Mesendoderm (in vitro differentiated cells): ENCODE results near the gene F10.
A peak's percentile ranks its signal among the peaks of the same experiment; 100 is the strongest.

Source experiments
- DNase-seq: peaks from one replicate; pipeline ENCODE4 v3.0.0; 2013
- H2AK5ac ChIP-seq: 2 replicates; pipeline ENCODE4 v1.6.1; 2013; ENCODE audit warnings: low read length, inconsistent platforms
- H2BK120ac ChIP-seq: 2 replicates; pipeline ENCODE4 v1.6.1; 2013; ENCODE audit warnings: low read depth, mild to moderate bottlenecking, low read length, moderate library complexity, mixed read lengths
- H2BK15ac ChIP-seq: replicated peaks from 2 replicates; pipeline ENCODE4 v1.6.1; 2013; ENCODE audit warnings: low read depth, mild to moderate bottlenecking, moderate library complexity
- H2BK5ac ChIP-seq: 2 replicates; pipeline ENCODE4 v1.6.1; 2013; ENCODE audit warnings: low read length, inconsistent platforms
- H3K18ac ChIP-seq: 2 replicates; pipeline ENCODE4 v1.6.1; 2013; ENCODE audit warnings: mild to moderate bottlenecking, low read length, mixed read lengths
- H3K23ac ChIP-seq: one replicate; pipeline ENCODE4 v1.6.1; 2013; ENCODE audit warnings: low read length
- H3K27ac ChIP-seq: 2 replicates; pipeline ENCODE4 v1.5.1; 2013; ENCODE audit warnings: low read depth, mild to moderate bottlenecking, inconsistent platforms, low read length, moderate library complexity
- H3K27me3 ChIP-seq: 2 replicates; pipeline ENCODE4 v1.6.1; 2013; ENCODE audit warnings: low read length, control low read depth, mild to moderate bottlenecking, inconsistent platforms; ENCODE audit not compliant: insufficient read depth, poor library complexity
- H3K36me3 ChIP-seq: 2 replicates; pipeline ENCODE4 v1.6.1; 2013; ENCODE audit warnings: low read length, inconsistent platforms; ENCODE audit not compliant: control insufficient read depth, insufficient read depth
- H3K4ac ChIP-seq: one replicate; pipeline ENCODE4 v1.6.1; 2013; ENCODE audit warnings: low read depth, mild to moderate bottlenecking, low read length, moderate library complexity
- H3K4me1 ChIP-seq: 2 replicates; pipeline ENCODE4 v1.6.1; 2013; ENCODE audit warnings: low read depth, low read length, inconsistent platforms; ENCODE audit not compliant: control insufficient read depth
- H3K4me2 ChIP-seq: 2 replicates; pipeline ENCODE4 v1.6.1; 2013; ENCODE audit warnings: low read length
- H3K4me3 ChIP-seq: 2 replicates; pipeline ENCODE4 v1.5.1; 2013; ENCODE audit warnings: mild to moderate bottlenecking, low read length
- H3K56ac ChIP-seq: one replicate; pipeline ENCODE4 v1.6.1; 2013; ENCODE audit warnings: low read length
- H3K79me1 ChIP-seq: 2 replicates; pipeline ENCODE4 v1.6.1; 2013; ENCODE audit warnings: low read length, inconsistent platforms
- H3K79me2 ChIP-seq: 2 replicates; pipeline ENCODE4 v1.6.1; 2013; ENCODE audit warnings: mild to moderate bottlenecking, low read length; ENCODE audit not compliant: control insufficient read depth, insufficient read depth
- H3K9ac ChIP-seq: 2 replicates; pipeline ENCODE4 v1.6.1; 2013; ENCODE audit warnings: low read length, inconsistent platforms
- H4K5ac ChIP-seq: one replicate; pipeline ENCODE4 v1.6.1; 2013; ENCODE audit warnings: low read length
- H4K8ac ChIP-seq: one replicate; pipeline ENCODE4 v1.6.1; 2013; ENCODE audit warnings: low read depth, mild to moderate bottlenecking, control low read depth, low read length, moderate library complexity
- WGBS: extraction: QIAGEN DNeasy Blood & Tissue Kit; methylation state at CpG from one replicate; pipeline ENCODE4 v1.1.7; 2013; ENCODE audit warnings: low lambda C conversion rate, missing lambda C conversion rate; ENCODE audit not compliant: insufficient coverage; ENCODE audit errors: extremely low coverage; 5-methylcytosine and 5-hydroxymethylcytosine counted together

The F10 gene

DNA sequence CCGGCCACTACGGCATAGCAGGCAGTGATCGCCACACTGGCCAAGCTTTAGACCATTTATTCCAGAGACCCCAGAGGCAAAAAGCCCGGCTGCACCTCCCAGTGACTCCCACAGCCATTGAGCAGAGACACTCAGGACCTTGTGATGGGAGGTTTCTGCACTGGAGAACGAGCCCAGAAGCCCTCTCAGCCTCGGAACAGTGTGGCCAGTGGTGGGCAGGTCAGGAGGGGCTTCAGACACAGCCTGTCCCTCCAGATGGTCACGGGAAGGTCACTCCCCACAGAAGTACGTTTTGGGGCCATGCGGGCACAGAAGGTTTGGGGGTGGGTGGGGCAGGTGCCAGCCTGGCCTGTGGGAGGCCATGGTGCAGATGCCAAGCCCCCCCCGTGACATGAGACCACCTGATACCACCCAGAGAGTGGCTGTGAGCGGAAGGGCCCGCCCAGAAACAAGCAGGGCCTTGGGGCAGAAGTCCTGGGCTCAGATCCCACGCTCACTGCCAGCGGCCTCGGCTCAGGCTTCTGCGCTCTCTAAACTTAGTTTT lies 599 bp upstream of the F10 start:
- Histone ChIP-seq H4K8ac (no peak overlapping the region), H3K18ac (no peak overlapping the region), H3K4me1 (peaks cover 2% of the 10 kb centered on the region), H2BK15ac (no peak overlapping the region), H3K23ac (no peak overlapping the region), H3K27ac (no peak overlapping the region), H3K79me1 (no peaks in the 10 kb centered on the region), H2BK120ac (no peak overlapping the region), H3K4me2 (no peak overlapping the region), H3K27me3 (no peaks in the 10 kb centered on the region), H3K4me3 (no peak overlapping the region), H3K4ac (no peak overlapping the region), H4K5ac (no peak overlapping the region), H2AK5ac (no peak overlapping the region), H2BK5ac (no peak overlapping the region), H3K9ac (no peak overlapping the region), H3K79me2 (no peaks in the 10 kb centered on the region), H3K36me3 (no peaks in the 10 kb centered on the region), H3K56ac (no peak overlapping the region)
- no CpG with 5 or more reads among the region's 16 CpGs for WGBS
- no peak for DNase-seq

DNA sequence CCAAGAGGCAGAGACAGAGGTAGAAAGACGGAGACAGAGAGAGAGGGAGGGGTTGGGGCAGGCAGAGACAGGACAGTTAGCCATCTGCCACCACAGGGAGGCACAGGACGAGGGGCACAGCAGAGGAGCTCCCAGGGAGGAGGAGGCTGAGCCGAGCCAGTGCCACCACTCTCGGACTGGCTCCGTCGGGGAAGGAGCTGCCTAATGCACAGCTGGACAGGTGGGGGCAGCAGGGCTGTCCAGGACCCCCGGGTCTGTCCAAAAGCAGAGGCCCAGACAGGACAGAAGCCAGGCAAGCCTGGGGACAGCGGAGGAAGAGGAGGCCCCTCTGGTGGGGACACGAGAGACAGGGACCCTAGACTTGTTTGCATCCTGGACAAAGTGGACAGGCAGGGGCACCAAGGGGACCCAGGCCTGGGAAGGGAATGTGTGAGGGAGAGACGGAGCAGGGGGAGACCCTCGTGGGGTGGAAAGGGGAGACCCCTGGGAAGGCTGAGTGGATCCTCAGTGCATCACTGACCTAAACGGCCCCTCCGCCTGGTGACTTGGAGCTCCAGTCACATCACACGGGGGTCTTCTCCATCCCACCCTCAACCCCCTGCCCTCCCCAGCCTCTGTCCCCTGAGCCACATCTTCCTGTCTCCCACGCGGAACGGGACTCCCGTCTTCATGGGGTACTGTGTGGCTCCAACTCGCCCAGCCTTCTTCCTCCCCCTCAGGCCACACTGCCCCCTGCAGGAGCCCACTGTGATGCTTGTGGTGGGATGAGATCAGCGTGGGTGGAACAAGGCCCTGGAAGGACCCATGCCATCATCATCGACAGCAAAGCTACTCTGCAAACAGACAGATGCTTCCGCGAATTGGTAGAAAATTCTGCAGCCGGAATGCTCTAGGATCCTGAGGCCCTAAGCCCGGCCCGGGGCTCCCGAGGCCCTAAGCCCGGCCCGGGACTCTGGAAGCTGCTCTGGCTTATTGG lies 915 bp downstream of the F10 start:
- H4K5ac ChIP-seq, result no peak overlapping the region
- H3K4me1 ChIP-seq, result peaks cover 2% of the 10 kb centered on the region
- WGBS, result no CpG with 5 or more reads among the region's 29 CpGs
- no peaks in the 10 kb centered on the region for H3K27me3 ChIP-seq
- no peak overlapping the region for H3K27ac ChIP-seq
- H4K8ac ChIP-seq, result no peak overlapping the region
- peak overlapping the region; percentile 78 for H3K56ac ChIP-seq
- H3K36me3 ChIP-seq, result no peaks in the 10 kb centered on the region
- H2BK5ac ChIP-seq, result no peak overlapping the region
- no peaks in the 10 kb centered on the region for H3K79me1 ChIP-seq
- H2BK15ac ChIP-seq, result no peak overlapping the region
- DNase-seq, result peak; percentile 34
- no peak overlapping the region for H2BK120ac ChIP-seq
- H3K4me2 ChIP-seq, result no peak overlapping the region
- no peak overlapping the region for H2AK5ac ChIP-seq
- no peaks in the 10 kb centered on the region for H3K79me2 ChIP-seq
- no peak overlapping the region for H3K18ac ChIP-seq
- peak overlapping the region; percentile 32 for H3K9ac ChIP-seq
- H3K23ac ChIP-seq, result peak overlapping the region; percentile 45
- H3K4me3 ChIP-seq, result no peak overlapping the region
- no peak overlapping the region for H3K4ac ChIP-seq

DNA sequence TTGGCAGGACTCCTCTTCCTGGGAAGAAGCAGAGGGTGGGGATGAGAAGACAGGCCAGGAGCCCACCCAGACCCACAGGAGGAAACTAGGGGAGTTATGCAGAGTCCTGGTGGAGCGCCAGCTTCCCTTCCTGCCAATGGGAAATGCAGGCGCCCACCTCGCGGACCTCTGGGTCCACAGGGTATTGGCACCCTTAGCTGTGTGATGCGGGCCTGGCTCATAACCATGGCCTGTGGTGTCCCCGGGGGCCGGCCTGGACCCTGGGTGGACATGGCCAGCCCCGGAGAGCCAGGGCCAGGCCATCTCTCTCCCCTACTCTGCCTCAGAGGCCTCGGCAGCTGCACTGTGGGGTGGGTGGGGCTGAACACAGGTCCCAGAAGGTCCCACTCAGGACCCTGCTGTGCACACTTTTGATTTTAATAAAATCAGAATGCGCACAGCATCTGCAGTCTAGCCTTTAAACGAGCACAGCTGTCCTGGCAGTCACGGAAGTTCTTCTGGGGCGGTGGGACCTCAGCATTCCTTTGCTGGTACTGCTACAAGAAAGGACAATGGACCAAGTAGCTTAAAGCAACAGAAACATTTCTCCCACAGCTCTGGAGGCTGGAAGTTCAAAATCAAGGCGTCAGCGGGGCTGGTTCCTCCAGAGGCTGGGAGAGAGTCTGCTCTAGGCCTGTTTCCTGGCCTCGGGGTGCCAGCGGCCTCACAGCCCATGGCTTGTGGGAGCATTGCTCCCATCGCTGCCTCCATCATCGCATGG lies 1.8 kb downstream of the F10 start:
- Histone ChIP-seq H3K4me1 (peaks cover 7% of the 10 kb centered on the region), H3K23ac (no peak overlapping the region), H3K4me3 (no peak overlapping the region), H2AK5ac (no peak overlapping the region), H2BK120ac (no peak overlapping the region), H3K27me3 (no peaks in the 10 kb centered on the region), H2BK15ac (no peak overlapping the region), H3K56ac (no peak overlapping the region), H3K4me2 (no peak overlapping the region), H3K18ac (no peak overlapping the region), H4K5ac (no peak overlapping the region), H3K4ac (no peak overlapping the region), H3K27ac (no peak overlapping the region), H3K79me1 (no peaks in the 10 kb centered on the region), H3K36me3 (no peaks in the 10 kb centered on the region), H3K79me2 (no peaks in the 10 kb centered on the region), H3K9ac (no peak overlapping the region), H4K8ac (no peak overlapping the region), H2BK5ac (no peak overlapping the region)
- WGBS, result no CpG with 5 or more reads among the region's 19 CpGs
- no peak for DNase-seq

DNA sequence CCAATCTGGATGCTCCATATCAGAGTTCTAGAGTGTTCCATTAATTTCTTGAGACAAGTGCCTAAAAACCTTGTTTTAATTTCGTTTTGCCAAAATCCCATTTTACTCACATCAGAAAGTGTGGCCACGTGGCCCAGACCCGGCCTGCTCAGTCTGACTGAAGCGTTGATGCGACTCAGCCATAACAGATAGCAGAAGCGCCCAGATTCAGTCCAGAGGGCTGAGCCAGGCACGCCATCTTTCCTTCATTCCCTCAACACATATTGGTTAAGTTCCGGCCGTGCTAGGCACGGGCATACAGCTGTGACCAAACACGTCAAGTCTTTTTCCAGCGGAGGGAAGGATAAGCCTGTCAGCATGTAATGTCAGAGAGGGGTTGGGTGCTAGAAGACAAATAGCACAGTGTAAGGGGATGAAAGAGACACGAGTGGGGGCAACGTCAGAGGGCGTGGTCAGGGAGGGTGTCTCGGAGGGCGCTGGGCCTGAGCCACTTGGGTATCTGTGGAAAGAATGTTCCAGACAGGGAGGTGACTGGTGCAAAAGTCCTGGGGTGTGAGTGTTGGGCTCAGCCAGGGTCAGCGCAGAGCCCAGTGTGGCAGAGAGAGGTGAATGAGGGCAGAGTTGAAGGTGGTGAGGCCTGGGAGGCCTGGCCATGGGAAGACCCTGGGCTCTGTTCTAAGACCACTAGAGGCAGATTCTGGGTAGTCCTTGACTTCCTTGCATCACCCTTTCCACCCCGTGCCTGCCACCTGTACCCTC lies 3.1 kb downstream of the F10 start:
- H3K27ac ChIP-seq, result no peak overlapping the region
- H3K4me1 ChIP-seq, result peaks cover 7% of the 10 kb centered on the region
- no peak overlapping the region for H3K4ac ChIP-seq
- H3K4me2 ChIP-seq, result no peak overlapping the region
- DNase-seq, result no peak
- H3K27me3 ChIP-seq, result no peaks in the 10 kb centered on the region
- no peak overlapping the region for H2BK5ac ChIP-seq
- no peak overlapping the region for H2BK15ac ChIP-seq
- no CpG with 5 or more reads among the region's 19 CpGs for WGBS
- no peaks in the 10 kb centered on the region for H3K36me3 ChIP-seq
- no peak overlapping the region for H3K9ac ChIP-seq
- no peak overlapping the region for H2AK5ac ChIP-seq
- H4K5ac ChIP-seq, result no peak overlapping the region
- H4K8ac ChIP-seq, result no peak overlapping the region
- H3K79me1 ChIP-seq, result no peaks in the 10 kb centered on the region
- H3K18ac ChIP-seq, result no peak overlapping the region
- H3K23ac ChIP-seq, result no peak overlapping the region
- H3K56ac ChIP-seq, result no peak overlapping the region
- H3K79me2 ChIP-seq, result no peaks in the 10 kb centered on the region
- no peak overlapping the region for H3K4me3 ChIP-seq
- H2BK120ac ChIP-seq, result no peak overlapping the region

DNA sequence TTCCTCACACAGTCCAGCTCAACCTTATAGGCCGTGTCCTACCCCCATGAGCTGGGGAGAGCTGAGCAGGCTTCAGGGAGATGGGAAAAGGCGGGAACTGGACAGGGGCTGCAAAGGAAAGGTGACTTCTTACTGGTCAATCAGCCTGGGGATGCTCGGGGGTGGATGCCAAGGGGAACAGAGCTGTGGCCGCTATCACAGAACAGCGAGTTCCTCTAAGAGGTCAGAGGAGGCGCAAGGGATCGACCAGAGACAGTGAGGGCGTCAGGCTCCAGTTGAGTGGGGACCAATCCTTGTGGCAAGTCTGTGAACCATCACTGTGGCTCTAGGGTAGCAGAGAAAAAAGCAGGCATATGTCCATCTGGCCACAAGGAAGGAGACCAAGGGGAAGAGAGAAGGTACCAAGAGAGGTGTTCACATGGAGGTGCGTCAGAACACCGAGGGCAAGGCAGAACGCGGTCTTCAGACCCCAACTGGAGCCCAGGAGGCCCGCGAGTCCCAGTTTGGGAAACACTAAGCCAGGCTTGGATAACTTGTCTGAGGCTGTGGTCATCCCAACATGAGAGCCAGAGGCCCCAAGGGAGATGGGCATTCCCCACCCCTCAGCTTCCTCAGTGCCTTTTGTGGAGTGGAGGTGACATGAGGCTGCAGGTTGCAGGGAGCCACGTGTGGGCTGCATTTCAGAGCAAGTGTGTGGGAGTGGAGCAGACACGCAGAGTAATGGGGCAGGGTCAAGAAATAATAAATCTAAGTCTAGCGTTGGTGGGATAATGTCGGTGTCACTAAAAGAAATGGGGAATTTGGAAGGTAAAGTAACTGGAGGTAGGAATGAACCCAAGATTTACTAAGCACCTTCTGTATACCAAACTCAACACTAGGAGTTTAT lies 3.9 kb downstream of the F10 start:
- H3K36me3 ChIP-seq, result no peaks in the 10 kb centered on the region
- H3K79me2 ChIP-seq, result no peaks in the 10 kb centered on the region
- no peaks in the 10 kb centered on the region for H3K27me3 ChIP-seq
- no peaks in the 10 kb centered on the region for H3K79me1 ChIP-seq
- no peak overlapping the region for H3K56ac ChIP-seq
- no CpG with 5 or more reads among the region's 18 CpGs for WGBS
- no peak overlapping the region for H3K9ac ChIP-seq
- H3K4me2 ChIP-seq, result no peak overlapping the region
- H2BK120ac ChIP-seq, result no peak overlapping the region
- no peak overlapping the region for H3K4me3 ChIP-seq
- H3K4me1 ChIP-seq, result peaks cover 7% of the 10 kb centered on the region
- no peak overlapping the region for H2AK5ac ChIP-seq
- H2BK5ac ChIP-seq, result no peak overlapping the region
- DNase-seq, result no peak
- H3K27ac ChIP-seq, result no peak overlapping the region
- H2BK15ac ChIP-seq, result no peak overlapping the region
- no peak overlapping the region for H3K4ac ChIP-seq
- H4K5ac ChIP-seq, result no peak overlapping the region
- H3K18ac ChIP-seq, result no peak overlapping the region
- H3K23ac ChIP-seq, result no peak overlapping the region
- H4K8ac ChIP-seq, result no peak overlapping the region
